Stimulated activated CD4-positive, alpha-beta T cell treated with anti-CD3 and anti-CD28 coated beads, Interleukin-15, amount 100 ng/mL, for 24 hours (primary cell): ENCODE measurements around the gene TMEM43.

Experiments used
- DNase-seq: peaks from one replicate; pipeline ENCODE4 v3.0.0-alpha.2; 2020

The TMEM43 gene

DNA sequence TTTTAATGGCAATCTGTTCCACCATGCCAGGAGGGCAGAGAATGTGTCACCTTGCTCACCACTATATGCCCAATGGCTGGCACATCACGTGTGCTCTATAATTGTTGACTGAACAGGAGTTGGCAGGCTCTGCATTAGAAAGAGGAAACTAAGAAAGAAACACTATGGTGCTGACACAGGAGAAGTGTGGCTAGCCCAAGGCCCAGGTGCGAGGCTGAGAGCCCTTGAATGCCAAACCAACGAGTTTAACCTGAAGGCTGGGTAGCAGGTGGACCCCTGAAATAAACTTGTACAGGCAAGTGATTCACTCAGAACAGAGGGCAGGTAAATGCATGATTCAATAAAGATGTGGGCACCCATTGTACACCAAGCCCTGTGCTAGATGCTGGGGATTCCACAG lies 2.6 kb upstream of the TMEM43 start:
- DNase-seq: no peak

DNA sequence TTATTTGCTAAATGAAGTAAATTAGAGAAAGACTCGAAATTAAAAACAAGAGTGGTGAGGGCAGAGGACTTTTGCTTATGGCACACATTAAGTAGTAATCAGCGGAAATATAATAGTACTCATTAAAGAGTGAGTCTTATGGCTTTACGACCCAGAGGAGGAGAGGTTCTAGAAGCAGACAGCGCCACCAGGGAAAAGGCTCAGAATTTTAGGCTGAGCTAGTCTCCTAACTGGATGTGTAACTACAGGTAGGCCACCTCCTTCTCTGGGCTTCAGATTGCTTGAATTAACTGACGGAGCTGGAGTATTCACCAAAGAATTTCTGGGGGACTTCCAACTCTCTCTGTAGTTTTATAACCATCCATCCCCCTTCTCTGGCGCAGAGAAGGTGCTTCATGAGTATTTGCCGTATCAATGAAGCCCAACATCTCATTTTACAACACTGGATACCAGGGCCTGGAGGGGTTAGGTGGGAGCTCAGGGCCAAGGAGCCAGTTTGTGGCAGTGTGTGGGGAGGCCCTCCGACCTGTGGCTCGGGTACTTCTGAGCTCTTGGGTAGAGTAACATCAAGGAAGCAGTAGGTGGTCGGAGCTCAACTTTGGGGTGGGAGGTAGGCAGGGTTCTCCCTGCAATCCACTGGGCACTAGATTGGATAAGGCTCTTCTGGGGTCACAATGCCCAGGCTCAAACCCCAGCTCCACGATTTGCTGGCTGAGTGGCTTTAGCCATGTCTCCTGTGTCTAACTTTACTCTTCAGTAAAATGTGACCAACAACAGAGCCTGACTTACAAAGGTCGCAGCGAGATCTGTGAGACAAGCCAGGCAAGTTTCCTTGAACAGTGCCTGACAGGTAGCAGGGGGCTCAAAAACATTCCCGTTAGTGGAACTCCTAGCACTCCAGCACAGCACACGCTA lies 1.3 kb upstream of the TMEM43 start:
- DNase-seq: no peak

DNA sequence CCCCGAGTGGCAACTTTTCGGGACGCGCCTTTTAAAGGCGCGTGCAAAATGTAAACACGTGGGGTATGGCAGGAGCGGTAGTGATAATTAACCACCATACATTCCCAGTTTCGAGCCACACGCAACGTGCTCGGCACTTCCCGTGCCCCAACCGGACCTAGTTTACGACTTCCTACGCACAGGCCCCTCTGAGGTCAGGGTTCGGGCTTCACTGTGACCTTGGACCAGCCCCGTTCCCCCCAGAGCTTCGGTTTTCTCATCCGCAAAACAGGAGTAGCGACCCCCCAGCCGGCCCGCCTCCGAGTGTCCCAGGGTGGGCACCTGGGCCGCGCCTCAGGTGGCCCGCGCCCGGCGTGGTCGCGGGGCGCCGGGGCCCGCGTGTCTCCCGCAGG lies 633 bp upstream of the TMEM43 start:
- DNase-seq: peak; percentile 80

DNA sequence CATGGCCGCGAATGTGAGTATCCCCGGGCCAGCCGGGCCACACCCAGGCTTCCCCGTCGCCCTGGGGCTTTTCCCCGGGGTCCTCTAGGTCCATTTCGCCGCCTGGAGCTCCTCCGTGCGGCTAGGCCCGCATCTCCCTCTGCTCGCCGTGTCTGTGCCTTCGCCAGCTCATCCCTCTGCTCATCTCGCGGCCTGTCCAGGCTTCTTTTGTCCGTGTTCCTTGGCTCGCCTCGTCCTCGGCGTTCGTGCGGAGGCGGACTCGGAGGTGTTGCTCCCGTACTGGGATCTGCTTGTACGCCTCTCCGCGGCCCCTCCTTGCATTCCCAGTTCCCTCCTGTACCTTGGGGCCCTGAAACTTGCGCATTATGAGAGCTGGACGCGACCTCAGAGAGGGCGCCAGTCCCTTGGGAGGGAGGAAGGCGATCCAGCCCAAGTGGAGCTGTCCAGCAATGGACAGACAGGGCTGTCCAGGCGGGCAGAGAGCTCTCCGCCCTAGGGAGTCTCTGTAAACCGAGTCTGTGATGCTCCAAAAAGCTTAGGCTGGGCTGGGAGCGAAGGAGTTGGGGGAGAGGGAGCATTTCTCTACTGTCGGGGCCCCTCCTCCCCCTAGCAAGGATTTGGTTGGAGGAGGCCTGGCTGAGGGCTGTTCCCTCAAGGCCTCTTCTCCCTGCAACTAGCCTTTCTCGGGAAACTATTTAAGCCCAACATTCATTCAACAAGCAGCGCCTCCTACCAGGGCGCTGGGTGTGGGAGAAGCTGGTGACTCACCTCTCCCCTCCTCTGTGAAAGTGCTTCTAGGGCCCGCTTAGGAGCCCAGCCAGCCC lies 553 bp downstream of the TMEM43 start:
- DNase-seq: peak; percentile 78

DNA sequence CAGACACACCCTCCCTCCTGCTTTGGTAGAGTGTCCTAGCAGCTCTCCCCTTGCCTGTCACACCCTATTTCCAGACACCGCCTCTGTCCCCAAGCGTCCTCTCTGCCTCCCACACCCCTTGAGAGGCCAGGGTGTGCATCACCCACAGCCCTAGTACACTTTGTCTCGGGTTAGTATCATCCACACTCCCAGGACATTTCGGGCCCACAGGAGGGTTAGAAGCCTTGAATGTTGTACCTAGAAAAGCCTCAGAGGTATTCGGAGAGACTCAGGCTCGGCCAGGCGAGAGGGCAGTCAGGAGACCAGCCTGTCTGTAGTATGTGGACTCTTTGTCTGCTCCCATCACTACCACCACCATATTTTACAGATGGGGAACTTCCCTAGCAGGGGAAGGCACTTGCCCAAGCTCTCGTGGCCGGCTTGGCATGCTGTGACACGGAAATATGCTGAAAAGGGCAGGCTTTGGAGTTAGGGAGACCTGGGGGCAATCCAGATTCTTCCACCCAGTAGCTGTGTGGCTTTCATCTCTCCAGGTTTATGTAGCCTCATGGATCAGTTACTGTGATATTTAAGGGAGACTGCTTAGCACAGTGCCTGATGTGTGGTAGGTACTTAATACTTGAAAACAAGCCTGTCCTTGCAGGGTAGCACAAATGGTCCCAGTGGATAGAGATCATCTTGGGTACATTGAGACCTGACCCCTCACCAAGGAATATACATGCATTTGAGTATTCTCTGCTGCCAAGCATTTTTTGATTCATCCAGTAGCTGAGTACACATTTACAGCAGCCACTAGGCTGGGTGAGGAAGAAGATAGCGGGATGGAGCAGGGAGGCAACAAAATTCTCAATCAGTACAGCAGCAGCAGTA lies 1.4 kb downstream of the TMEM43 start:
- DNase-seq: no peak

DNA sequence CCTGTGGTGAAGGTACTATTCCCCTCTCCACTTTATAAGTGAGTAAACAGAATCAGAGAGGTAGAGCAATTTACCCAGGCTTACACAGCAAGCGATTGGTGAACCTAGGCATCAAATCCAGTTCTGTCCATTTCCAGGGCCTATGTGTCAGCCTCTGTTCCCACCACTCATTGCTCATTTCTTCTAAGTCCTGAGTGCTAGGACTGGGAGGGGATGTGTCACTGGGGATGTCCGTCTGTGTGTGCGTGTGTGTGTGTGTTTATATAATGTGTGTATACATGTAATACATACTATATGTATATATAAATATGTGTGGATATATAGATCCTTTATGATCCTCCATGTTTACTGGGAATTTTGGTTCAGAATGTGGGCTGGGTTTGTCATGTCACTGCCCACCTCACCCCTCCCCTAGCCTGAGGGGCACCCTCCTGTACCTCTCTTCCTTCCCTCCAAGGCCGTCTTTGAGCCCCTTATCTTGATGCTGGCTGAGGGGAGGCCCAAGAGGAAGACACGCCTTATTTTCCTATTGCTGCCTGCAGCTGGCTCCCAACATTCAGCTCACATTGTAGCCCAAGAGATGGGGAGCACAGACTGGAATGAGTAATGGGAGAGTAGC lies 2.1 kb downstream of the TMEM43 start:
- no peak for DNase-seq

DNA sequence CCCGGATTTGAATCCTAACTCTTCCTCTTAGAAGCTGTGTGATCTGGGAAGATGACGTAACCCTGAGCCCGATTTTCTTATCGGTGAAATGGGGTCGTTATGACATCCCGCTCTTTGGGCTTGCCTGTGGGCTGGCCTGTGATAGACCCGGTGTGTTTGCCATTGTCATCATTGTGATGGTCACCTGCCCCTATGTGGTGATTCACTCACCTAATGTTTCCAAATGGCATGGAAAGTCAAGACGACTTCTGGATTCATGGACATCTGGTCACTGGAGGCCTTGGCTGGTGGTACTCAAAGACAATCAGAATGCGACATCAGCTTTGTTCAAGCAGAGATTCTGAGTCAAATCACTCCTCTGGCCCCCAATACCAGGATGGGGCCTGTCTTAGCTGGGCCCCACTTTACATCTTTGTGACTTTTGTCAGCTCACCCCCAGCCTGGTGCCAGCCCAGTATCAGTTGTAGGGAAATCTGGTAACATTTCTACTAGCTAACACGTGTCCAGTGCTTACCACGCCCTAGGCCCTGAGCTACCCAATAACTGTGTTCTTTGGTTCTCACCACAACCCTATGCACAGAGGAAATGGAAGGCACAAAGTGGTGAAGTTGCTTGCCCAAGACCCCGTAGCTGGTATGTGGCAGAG lies 2.8 kb downstream of the TMEM43 start:
- DNase-seq: no peak

DNA sequence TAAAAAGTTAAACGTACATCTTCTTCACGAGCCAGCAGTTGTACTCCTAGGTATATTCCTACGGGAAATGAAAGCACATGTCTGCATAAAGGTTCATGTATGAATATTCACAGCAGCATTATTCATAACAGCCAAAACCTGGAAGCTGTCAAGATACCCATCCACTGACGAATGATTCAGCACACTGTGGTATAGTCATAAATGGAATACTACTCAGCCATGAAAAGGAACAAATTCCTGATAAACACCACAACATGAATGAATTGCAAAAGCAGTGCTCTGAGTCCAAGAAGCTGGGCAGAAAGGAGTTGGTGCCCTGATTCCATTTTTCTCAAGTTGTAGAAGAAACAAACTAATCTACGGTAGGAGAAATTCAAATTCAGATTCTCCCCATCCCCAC lies 3.9 kb downstream of the TMEM43 start:
- DNase-seq: no peak

DNA sequence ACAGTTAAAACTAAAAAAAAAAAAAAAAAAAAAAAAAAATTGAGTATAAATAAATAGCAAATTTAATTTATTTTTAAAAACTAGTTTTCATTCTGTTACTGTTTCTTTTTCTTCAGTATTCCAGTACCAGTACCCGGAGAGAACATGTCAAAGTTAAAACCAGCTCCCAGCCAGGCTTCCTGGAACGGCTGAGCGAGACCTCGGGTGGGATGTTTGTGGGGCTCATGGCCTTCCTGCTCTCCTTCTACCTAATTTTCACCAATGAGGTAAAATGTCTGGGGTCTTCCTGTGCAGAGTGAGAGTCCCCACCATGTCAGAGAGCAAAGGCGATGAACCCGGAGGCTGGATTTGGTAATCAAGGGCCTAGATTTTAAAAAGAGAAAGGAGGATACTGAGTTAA lies 4.4 kb downstream of the TMEM43 start:
- DNase-seq: no peak

DNA sequence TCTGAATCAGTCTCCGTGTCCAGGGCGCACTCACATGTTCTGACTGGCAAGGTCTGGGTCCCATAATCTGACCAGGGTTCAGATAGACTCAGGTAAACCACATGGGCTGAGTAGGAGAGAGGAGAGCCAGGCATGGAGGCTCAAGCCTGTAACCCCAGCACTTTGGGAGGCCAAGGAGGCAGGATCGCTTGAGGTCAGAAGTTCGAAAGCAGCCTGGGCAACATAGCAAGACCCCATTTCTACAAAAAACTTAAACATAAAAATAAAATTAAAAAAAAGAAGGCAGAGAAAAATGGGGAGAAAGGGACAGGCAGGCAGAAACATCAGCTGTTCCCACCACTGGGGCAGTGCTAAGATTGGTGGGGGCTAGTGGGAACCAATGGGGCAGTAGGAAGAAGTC lies 5.4 kb downstream of the TMEM43 start:
- DNase-seq: no peak

DNA sequence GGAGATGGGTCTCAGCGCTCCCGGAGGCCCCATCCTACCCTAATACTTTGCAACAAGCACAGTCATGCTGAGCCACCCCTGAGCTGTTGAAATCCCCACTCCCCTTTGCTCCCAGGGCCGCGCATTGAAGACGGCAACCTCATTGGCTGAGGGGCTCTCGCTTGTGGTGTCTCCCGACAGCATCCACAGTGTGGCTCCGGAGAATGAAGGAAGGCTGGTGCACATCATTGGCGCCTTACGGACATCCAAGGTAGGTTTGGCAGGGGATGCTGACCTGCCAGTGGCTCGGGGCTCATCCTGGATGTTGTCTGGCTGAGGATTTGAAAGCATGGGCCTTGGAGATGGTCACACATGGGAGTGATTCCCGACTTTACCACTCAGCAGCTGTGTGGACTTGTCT lies 5.9 kb downstream of the TMEM43 start:
- no peak for DNase-seq

DNA sequence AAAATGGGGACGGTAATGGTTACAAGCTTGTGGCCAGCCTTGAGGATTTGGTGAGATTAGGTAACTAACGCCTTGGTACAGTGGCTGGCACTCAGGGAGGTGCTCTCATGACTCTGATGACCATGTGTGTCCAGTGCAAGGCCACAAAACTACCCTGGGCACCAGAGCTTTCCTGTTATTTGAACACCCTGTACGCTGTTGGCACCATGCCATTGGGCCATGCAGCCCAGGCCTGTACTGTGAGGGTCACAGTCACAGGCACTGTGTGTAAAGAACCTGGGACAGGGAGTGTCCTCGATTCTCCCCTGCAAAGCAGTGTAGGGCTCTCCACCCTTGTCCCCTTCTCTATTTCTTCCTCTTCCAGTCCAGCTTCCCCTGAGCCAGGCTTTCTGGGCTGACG lies 6.3 kb downstream of the TMEM43 start:
- no peak for DNase-seq

DNA sequence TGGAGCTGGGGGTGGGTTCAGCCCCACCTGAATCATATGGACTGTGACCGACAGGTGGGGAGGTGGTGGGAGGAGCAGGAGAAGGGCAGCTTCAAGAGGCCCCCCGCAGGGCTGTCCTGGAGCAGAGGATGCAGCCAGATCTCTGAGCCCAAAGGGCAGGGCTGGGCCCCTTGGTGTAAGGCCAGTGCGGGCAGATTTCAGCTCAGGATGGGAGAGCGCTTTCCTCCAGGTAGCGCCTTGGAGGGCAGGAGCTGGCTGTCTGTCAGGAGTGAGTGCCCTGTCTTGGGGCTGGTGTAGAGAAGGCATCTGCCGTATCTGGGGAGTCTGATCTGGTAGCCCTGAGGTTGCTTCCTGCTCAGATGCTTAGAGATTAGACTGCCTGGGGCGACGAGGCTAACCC lies 7.3 kb downstream of the TMEM43 start:
- no peak for DNase-seq

DNA sequence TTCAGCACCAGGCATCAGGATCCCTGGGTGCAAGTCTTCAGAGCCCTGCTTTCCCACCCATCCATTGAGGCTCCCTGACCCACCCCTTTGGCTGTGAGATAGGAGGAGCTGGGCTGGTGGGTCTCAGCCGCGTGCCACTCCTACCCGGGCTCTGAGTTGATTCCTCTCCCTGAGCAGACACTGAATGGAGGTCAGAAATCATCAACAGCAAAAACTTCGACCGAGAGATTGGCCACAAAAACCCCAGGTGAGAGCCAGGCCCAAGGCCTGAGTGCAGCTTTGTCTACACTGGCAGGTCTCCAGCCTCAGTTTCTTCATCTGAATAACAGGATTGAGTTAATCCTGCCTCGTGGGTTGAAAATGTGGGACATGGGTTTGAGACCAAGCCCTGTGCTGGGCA lies 7.8 kb downstream of the TMEM43 start:
- DNase-seq: no peak

DNA sequence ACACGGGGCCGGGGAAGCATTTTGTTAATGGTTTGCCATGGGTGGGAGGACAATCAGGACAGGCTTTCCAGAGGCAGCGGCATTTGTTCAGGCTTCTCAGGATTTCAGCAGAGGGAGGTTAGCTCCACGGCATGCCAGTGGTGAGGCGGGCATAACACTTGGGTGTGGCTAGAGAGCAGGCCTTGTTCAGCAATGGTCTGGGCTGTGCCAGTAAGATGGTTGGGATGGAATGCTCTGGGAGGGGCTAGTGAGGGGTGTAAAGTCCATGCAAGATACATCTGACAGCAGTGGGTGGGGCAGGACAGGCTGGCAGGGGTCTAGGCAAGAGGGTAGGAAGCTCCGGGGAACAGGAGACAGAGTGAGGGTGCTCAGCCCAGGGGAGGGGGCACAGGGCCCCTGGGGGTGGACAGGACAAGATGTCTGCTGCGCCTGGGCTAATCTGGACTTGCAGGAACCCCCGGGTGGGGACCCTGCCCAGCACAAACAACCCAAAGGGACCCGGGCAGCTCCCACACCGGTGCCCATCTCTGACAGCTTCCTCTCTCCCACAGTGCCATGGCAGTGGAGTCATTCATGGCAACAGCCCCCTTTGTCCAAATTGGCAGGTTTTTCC lies 8.4 kb downstream of the TMEM43 start:
- no peak for DNase-seq

DNA sequence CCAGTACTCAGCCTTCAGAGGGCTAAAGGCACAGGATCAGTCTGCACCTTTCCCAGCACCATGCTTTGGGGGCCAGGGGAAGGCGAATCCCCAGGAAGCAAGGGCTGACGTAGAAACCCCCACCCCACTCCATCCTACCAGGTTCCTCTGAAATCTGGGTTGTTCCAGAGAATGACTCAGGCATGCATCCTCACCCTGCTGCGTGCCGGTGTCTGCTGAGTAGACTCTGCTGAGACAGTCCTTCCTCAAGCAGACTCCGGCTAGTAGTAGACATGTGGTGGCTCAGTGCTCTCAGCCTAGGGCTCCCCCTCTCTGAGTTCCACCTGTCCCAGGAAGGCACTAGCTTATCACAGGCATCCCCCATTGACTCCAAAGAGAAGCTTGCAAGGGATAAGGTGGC lies 9.0 kb downstream of the TMEM43 start:
- no peak for DNase-seq

DNA sequence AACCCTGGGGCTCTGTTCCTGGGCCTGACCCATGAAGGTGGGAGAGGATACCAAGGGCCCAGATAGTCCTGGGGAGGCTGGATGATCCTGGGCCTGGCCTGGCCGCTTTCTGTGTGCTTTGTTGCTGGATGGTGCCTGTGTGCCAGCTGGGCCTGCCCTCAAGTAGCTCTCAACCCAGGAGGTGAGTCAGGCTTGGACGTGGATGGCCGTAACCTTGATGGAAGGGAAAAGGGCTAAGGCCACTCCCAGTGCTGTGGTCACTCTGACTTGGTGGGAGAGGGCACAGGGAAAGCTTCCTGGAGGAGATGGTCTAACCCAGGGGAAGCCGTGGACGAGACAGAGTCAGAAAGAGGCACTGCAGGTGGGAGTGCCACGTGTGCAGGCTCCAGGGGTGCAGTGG lies 9.4 kb downstream of the TMEM43 start:
- DNase-seq: no peak

DNA sequence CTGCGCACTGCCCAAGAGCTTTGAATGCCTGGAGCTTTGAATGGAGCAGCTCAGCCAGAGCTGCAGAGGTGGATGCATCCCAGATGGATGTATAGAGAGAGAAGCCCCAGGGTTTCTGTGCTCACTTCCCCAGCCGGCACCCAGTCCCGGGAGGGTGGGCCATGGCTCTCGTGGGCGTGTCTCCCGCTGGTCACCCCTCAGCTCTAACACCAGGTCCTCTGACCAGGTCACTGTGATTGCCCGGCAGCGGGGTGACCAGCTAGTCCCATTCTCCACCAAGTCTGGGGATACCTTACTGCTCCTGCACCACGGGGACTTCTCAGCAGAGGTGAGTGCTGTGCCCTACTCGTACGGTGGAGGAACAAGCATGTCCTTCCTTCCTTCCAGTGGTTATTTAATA lies 10.7 kb downstream of the TMEM43 start:
- DNase-seq: no peak

DNA sequence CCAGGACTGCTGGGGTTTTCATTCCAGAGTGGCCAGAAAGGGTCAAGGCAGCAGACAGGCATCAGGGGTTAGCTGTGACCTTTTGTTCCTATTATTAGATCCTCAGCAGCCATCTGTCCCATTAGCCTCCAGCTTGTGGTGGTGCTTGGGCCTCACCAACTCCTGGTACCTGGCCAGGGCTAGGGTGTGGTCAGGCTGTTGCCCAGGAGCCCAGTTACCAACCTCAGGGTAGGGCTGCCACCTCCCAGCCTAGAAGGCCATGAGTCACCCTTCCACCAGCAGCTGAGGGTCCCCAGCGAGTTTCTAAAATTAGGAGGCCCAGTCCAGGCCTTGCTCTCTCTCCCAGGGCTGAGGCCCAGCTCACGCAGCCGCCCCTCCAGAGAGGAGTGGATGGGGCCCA lies 12.2 kb downstream of the TMEM43 start:
- DNase-seq: no peak

DNA sequence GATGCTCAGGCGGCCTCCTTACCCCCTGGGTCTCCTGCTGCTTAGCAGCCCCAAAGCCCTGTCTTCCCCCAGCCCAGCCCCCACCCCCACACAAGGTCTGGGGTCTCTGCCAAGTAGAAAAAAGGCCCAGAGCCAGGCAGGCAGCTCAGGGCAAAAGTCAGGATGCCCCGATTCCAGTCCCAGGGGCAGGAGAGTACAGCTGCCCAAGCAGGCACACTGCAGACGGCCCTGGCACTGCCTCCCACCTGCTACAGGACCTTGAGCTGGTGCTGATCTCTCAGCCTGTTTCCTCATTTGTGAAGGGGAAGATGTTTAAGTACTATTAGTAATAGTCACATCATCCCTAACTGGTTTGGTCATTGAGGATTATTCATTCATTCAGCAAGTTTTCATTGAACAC lies 12.6 kb downstream of the TMEM43 start:
- no peak for DNase-seq

DNA sequence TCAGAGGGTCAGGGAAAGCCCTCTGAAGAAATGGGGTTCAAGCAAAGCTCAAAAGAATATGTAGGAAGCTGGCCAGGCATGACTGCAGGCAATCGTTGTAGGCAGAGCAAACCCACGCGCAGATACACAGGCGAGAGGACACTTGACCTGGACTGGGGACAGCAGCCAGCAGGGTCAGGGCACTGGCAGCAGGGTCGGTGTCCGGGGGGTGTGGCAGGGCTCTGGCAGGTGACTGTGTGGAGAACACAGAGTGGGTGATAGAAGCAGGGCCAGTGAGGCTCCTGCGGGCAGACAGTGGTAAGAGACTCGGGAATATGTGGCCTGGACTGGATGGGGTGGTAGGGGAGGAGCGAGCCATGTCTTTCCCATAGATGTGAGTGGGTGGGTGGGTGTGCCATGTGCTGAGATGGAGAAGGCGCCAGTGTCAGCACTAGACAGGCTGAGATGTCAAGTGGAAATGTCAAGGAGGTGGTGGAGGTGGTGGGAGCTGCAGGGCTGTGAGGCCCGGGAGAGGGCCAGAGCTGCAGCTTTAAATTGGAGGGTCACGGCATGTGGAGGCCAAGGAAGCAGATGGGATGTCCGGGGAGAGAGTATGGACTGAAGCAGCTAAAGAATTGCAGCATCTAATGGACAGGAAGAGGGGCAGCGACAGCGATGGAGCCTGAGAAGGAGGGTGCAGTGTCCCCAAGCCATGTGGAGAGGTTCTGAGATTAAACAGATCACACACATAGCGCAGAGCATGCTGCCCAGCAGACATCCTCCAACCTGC lies 13.4 kb downstream of the TMEM43 start:
- DNase-seq: no peak
